SK-N-MC (cell line): ENCODE data around the gene AP5M1.
"Not testable (repeated sequence)": the region's sequence is repeated elsewhere in the genome, so short reads cannot be mapped to it uniquely, and the experiment has no call there.

ENCODE experiments used
- DNase-seq: peaks from one replicate; pipeline ENCODE4 v3.0.0-alpha.2; 2011; ENCODE audit warnings: low read depth, low spot score
- H3K27ac ChIP-seq: fragments of 200-600 bp; sonication (generic); 2 replicates; pipeline ENCODE4 v1.5.1; 2016; ENCODE audit warnings: mixed run types
- H3K36me3 ChIP-seq: fragments of 200-600 bp; sonication (generic); 2 replicates; pipeline ENCODE4 v1.6.1; 2017; ENCODE audit warnings: antibody characterized with exemption, low read length, mixed read lengths; ENCODE audit not compliant: insufficient read depth
- H3K4me3 ChIP-seq: fragments of 200-600 bp; sonication (generic); 2 replicates; pipeline ENCODE4 v1.5.1; 2016
- H3K9ac ChIP-seq: fragments of 200-600 bp; sonication (generic); 2 replicates; pipeline ENCODE4 v1.8.0; 2017; ENCODE audit warnings: mixed run types, mixed read lengths; ENCODE audit not compliant: insufficient read length
- H3K9me3 ChIP-seq: fragments of 200-600 bp; sonication (generic); 2 replicates; pipeline ENCODE4 v1.6.1; 2017; ENCODE audit warnings: low read depth, mild to moderate bottlenecking, antibody characterized with exemption, low read length, moderate library complexity, mixed read lengths
- EZH2 ChIP-seq: fragments of 200-600 bp; sonication (generic); IDR thresholded peaks from one replicate; pipeline ENCODE4 v1.6.1; 2017; ENCODE audit warnings: antibody characterized with exemption
- FOXP2 ChIP-seq: optimal IDR thresholded peaks from 2 replicates; pipeline ENCODE3; 2011; ENCODE audit warnings: mild to moderate bottlenecking, moderate library complexity; ENCODE audit not compliant: insufficient read depth; ENCODE audit errors: extremely low read length, control extremely low read depth
- POLR2AphosphoS5 ChIP-seq: IDR thresholded peaks from 2 replicates; pipeline ENCODE4 v1.6.1; 2012; ENCODE audit warnings: mild to moderate bottlenecking, low read depth, low read length, borderline replicate concordance

Gene AP5M1

DNA sequence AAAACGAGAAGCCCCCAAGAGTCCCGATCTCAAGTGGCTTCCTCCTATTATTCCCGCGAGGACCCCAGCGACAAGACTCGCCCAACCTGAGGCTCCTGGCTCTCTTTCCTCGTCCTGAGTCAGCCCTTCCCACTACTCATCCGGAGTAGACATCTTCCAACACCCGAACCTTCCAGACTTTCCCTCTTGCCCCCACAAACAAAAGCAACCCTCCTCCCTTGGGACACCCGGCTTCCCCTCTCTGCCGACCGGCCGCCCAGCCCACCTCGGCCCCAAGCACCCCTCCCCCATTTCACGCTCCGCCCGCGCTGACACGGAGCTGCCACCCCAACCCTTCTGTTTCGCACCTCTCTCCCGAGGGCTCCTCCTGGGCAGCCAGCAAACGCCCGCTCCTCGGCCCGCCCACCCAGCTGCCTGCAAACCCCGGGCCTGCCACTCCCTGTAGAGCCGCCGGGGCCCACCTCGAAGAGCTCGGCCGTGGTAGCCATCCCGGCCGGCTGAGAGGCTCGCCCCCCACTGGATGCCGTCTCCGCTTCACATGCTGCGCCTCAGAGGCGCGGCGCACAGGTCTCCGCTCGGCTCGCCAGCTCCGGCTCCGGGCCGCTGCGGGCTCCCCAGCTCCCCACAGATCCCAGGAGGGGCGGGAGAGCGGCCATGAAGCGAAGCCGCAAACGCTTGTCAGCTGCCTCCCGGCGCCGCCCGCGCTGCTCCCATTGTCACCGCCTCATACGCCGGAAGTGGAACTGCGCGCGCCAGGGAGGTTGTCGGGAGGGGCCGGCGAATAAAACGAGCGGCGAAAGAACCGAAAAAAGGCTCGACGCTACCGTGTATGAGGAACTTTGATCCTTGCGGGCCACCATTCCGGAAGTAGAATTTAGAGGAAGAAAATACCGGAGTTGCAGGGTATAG is at the start of gene AP5M1, which contains the start of gene EXOC5:
Gene AP5M1 (plus strand): TSS at position 811 of the 909 bp plus-strand sequence. CDS start 344 bp downstream, outside the sequence.
Gene EXOC5 (minus strand): TSS at position 745 of the 909 bp plus-strand sequence. CDS start 257 bp downstream, at position 488.
- peaks cover 32% of the 10 kb centered on the region for H3K36me3 ChIP-seq
- H3K4me3 ChIP-seq, result peak within 1 kb of the TSS; percentile 99
- H3K27ac ChIP-seq, result peak within 1 kb of the TSS; percentile 86
- peak; percentile 93 for DNase-seq
- peak within 1 kb of the TSS; percentile 96 for H3K9ac ChIP-seq
- H3K9me3 ChIP-seq, result no peaks in the 10 kb centered on the region; the same call in 1 of the 2 replicates
- TF ChIP-seq EZH2, result no peak
- peak; percentile 69 for TF ChIP-seq POLR2AphosphoS5
- TF ChIP-seq FOXP2, result peak; percentile 37

- no peak for DNase-seq
- no peak for TF ChIP-seq FOXP2
- TF ChIP-seq EZH2, result no peak
- TF ChIP-seq POLR2AphosphoS5, result no peak
- H3K36me3 ChIP-seq, result peaks cover 64% of the 10 kb centered on the region
- no peak overlapping the region for H3K4me3 ChIP-seq
- H3K9me3 ChIP-seq, result no peaks in the 10 kb centered on the region
- no peak overlapping the region for H3K9ac ChIP-seq
- no peak overlapping the region for H3K27ac ChIP-seq
These were observed 46.8 kb upstream of the AP5M1 start for GRCh38 chr14:57221931-57222330.

GRCh38 chr14:57227083-57227482 is 41.7 kb upstream of the AP5M1 start:
- Histone ChIP-seq H3K36me3 (peaks cover 71% of the 10 kb centered on the region), H3K4me3 (no peak overlapping the region), H3K9me3 (no peaks in the 10 kb centered on the region), H3K27ac (no peak overlapping the region), H3K9ac (no peak overlapping the region)
- no peak for TF ChIP-seq POLR2AphosphoS5
- TF ChIP-seq EZH2, result no peak
- no peak for TF ChIP-seq FOXP2
- no peak for DNase-seq

GRCh38 chr14:57228320-57228719 is 40.5 kb upstream of the AP5M1 start:
- H3K9ac ChIP-seq, DNase-seq, H3K4me3 ChIP-seq, H3K27ac ChIP-seq, H3K9me3 ChIP-seq: not testable (repeated sequence)
- H3K36me3 ChIP-seq, result peaks cover 80% of the 10 kb centered on the region

- DNase-seq, result no peak
- no peak for TF ChIP-seq FOXP2
- TF ChIP-seq POLR2AphosphoS5, result no peak
- TF ChIP-seq EZH2, result no peak
- Histone ChIP-seq H3K9ac (no peak overlapping the region), H3K9me3 (no peaks in the 10 kb centered on the region), H3K36me3 (peaks cover 72% of the 10 kb centered on the region), H3K4me3 (no peak overlapping the region), H3K27ac (peak overlapping the region; percentile 29; the same call in 1 of the 2 replicates)
These were observed 36.8 kb upstream of the AP5M1 start for GRCh38 chr14:57232006-57232405.

- not testable (repeated sequence) for H3K4me3 ChIP-seq
These were observed 28.7 kb upstream of the AP5M1 start for GRCh38 chr14:57240115-57240514.

GRCh38 chr14:57243320-57243719 is 25.5 kb upstream of the AP5M1 start:
- H3K27ac ChIP-seq, result no peak overlapping the region
- TF ChIP-seq POLR2AphosphoS5, result no peak
- TF ChIP-seq FOXP2, result no peak
- no peak for TF ChIP-seq EZH2
- no peak for DNase-seq
- H3K4me3 ChIP-seq, result no peak overlapping the region
- H3K9me3 ChIP-seq, result no peaks in the 10 kb centered on the region
- H3K36me3 ChIP-seq, result peaks cover 61% of the 10 kb centered on the region
- no peak overlapping the region for H3K9ac ChIP-seq

More at GRCh38 chr14:57240115-57240514, 28.7 kb upstream of the AP5M1 start:
- H3K27ac ChIP-seq, H3K9me3 ChIP-seq, H3K9ac ChIP-seq, DNase-seq: not testable (repeated sequence)
- peaks cover 67% of the 10 kb centered on the region for H3K36me3 ChIP-seq

- no peak overlapping the region for H3K27ac ChIP-seq
- peaks cover 55% of the 10 kb centered on the region for H3K36me3 ChIP-seq
- no peaks in the 10 kb centered on the region for H3K9me3 ChIP-seq
- H3K9ac ChIP-seq, result no peak overlapping the region
- H3K4me3 ChIP-seq, result no peak overlapping the region
- no peak for TF ChIP-seq EZH2
- TF ChIP-seq FOXP2, result no peak
- no peak for TF ChIP-seq POLR2AphosphoS5
- DNase-seq, result no peak
These were observed 24.7 kb upstream of the AP5M1 start for GRCh38 chr14:57244106-57244505.

DNA sequence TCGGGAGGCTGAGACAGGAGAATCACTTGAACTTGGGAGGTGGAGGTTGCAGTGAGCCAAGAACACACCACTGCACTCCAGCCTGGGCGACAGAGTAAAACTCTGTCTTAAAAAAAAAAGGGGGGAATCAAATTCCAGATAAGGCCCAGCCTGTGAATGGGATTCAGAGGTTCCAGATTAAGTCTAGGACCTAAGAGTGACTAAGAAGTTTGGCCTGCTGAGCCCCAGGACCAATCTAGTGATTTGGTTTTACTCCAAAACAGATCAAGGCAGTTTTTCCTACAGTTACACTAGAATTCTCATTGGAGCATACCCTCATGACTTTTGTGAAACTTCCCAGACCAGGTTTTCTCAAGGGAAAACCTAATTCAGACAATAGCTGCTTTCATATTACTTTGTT is 22.8 kb upstream of the AP5M1 start:
- Histone ChIP-seq H3K9me3 (no peaks in the 10 kb centered on the region), H3K27ac (peak overlapping the region; percentile 73; the same call in 1 of the 2 replicates), H3K4me3 (no peak overlapping the region), H3K36me3 (peaks cover 47% of the 10 kb centered on the region), H3K9ac (no peak overlapping the region)
- no peak for DNase-seq
- TF ChIP-seq EZH2, result no peak
- TF ChIP-seq FOXP2, result no peak
- no peak for TF ChIP-seq POLR2AphosphoS5
